OCI-LY1 (cell line): ENCODE data around the gene RTKN2.

Experiments
- H2AFZ ChIP-seq: fragments of 200-600 bp; sonication (generic), shearing (Covaris generic); 2 replicates; pipeline ENCODE4 v1.6.0; 2014; ENCODE audit warnings: antibody characterized with exemption, mild to moderate bottlenecking, low read length
- H3F3A ChIP-seq: fragments of 200-600 bp; sonication (generic), shearing (Covaris generic); 2 replicates; pipeline ENCODE4 v1.6.0; 2014; ENCODE audit warnings: mild to moderate bottlenecking, antibody characterized with exemption, low read length, moderate library complexity; ENCODE audit not compliant: insufficient read depth
- H3K27ac ChIP-seq: fragments of 200-600 bp; sonication (generic); 2 replicates; pipeline ENCODE4 v1.5.1; 2014; ENCODE audit warnings: low read length, mixed run types, mild to moderate bottlenecking, low read depth; ENCODE audit not compliant: poor library complexity, severe bottlenecking
- H3K27me3 ChIP-seq: fragments of 200-600 bp; sonication (generic); 2 replicates; pipeline ENCODE4 v1.6.0; 2014; ENCODE audit warnings: antibody characterized with exemption, mild to moderate bottlenecking, low read length, moderate library complexity; ENCODE audit not compliant: insufficient read depth
- H3K36me3 ChIP-seq: fragments of 200-600 bp; sonication (generic); 2 replicates; pipeline ENCODE4 v1.6.1; 2014; ENCODE audit warnings: mild to moderate bottlenecking, antibody characterized with exemption, low read length, moderate library complexity, mixed read lengths; ENCODE audit not compliant: insufficient read depth
- H3K4me1 ChIP-seq: fragments of 200-600 bp; sonication (generic); 2 replicates; pipeline ENCODE4 v1.5.1; 2014; ENCODE audit warnings: mild to moderate bottlenecking, low read length, moderate library complexity; ENCODE audit not compliant: insufficient read depth, severe bottlenecking
- H3K4me2 ChIP-seq: fragments of 200-600 bp; sonication (generic), shearing (Covaris generic); 2 replicates; pipeline ENCODE4 v1.6.1; 2014; ENCODE audit warnings: low read length
- H3K4me3 ChIP-seq: fragments of 200-600 bp; sonication (generic); 2 replicates; pipeline ENCODE4 v1.5.1; 2014; ENCODE audit warnings: low read length, low read depth, mild to moderate bottlenecking, mixed read lengths; ENCODE audit not compliant: poor library complexity, severe bottlenecking
- H3K79me2 ChIP-seq: fragments of 200-600 bp; shearing (Covaris generic); 2 replicates; pipeline ENCODE4 v1.6.1; 2016; ENCODE audit warnings: mixed run types, low read length, mixed read lengths; ENCODE audit not compliant: insufficient read depth
- H3K9ac ChIP-seq: fragments of 200-600 bp; sonication (generic), shearing (Covaris generic); 2 replicates; pipeline ENCODE4 v1.6.1; 2014; ENCODE audit warnings: mild to moderate bottlenecking, low read length, mixed read lengths
- H3K9me2 ChIP-seq: fragments of 200-600 bp; sonication (generic), shearing (Covaris generic); 2 replicates; pipeline ENCODE4 v1.6.1; 2014; ENCODE audit warnings: low read depth, mild to moderate bottlenecking, low read length, mixed read lengths
- H3K9me3 ChIP-seq: fragments of 200-600 bp; shearing (Covaris generic); 2 replicates; pipeline ENCODE4 v1.6.1; 2014; ENCODE audit warnings: low read length, mixed read lengths
- H4K20me1 ChIP-seq: fragments of 200-600 bp; sonication (generic), shearing (Covaris generic); 2 replicates; pipeline ENCODE4 v1.6.0; 2016; ENCODE audit warnings: mild to moderate bottlenecking, low read length; ENCODE audit not compliant: insufficient read depth
- CTCF ChIP-seq: fragments of 200-600 bp; sonication (generic), shearing (Covaris generic); IDR thresholded peaks from 2 replicates; pipeline ENCODE4 v1.5.1; 2017; ENCODE audit warnings: mild to moderate bottlenecking, antibody characterized with exemption, low read length, moderate library complexity, mixed read lengths
- EZH2 ChIP-seq: fragments of 200-600 bp; sonication (generic), shearing (Covaris generic); IDR thresholded peaks from 2 replicates; pipeline ENCODE4 v1.8.0; 2017; ENCODE audit warnings: borderline replicate concordance, mixed run types, mild to moderate bottlenecking, antibody characterized with exemption, low read length, moderate library complexity, mixed read lengths

Gene RTKN2

GRCh38 chr10:62194924-62195674 lies 73.5 kb downstream of the RTKN2 start:
- no peaks in the 10 kb centered on the region for H3K27me3 ChIP-seq
- no peak overlapping the region for H3K9ac ChIP-seq
- no peaks in the 10 kb centered on the region for H3K9me2 ChIP-seq
- H3F3A ChIP-seq: no peaks in the 10 kb centered on the region
- no peak overlapping the region for H2AFZ ChIP-seq
- peaks cover 6% of the 10 kb centered on the region for H3K36me3 ChIP-seq
- no peaks in the 10 kb centered on the region for H4K20me1 ChIP-seq
- no peak overlapping the region for H3K4me2 ChIP-seq
- TF ChIP-seq EZH2 (no peak), CTCF (no peak)
- no peaks in the 10 kb centered on the region for H3K79me2 ChIP-seq
- H3K9me3 ChIP-seq: no peaks in the 10 kb centered on the region
- H3K4me3 ChIP-seq: no peak overlapping the region
- peaks cover 7% of the 10 kb centered on the region for H3K4me1 ChIP-seq
- H3K27ac ChIP-seq: no peak overlapping the region

- H3K27ac ChIP-seq: no peak overlapping the region
- H2AFZ ChIP-seq: no peak overlapping the region
- H3K4me3 ChIP-seq: no peak overlapping the region
- TF ChIP-seq EZH2: no peak
- TF ChIP-seq CTCF: no peak
- H3K79me2 ChIP-seq: no peaks in the 10 kb centered on the region
- no peaks in the 10 kb centered on the region for H3K9me2 ChIP-seq
- peaks cover 6% of the 10 kb centered on the region for H3K36me3 ChIP-seq
- no peak overlapping the region for H3K4me2 ChIP-seq
- no peaks in the 10 kb centered on the region for H3K27me3 ChIP-seq
- H3K9ac ChIP-seq: no peak overlapping the region
- H3F3A ChIP-seq: no peaks in the 10 kb centered on the region
- no peaks in the 10 kb centered on the region for H3K9me3 ChIP-seq
- no peaks in the 10 kb centered on the region for H3K4me1 ChIP-seq
- no peaks in the 10 kb centered on the region for H4K20me1 ChIP-seq
These were observed 75.2 kb downstream of the RTKN2 start for GRCh38 chr10:62193479-62193878.

- no peak overlapping the region for H3K27ac ChIP-seq
- no peak overlapping the region for H3K9ac ChIP-seq
- H3K4me1 ChIP-seq: peaks cover 9% of the 10 kb centered on the region
- TF ChIP-seq EZH2 (no peak), CTCF (no peak)
- no peaks in the 10 kb centered on the region for H3F3A ChIP-seq
- H2AFZ ChIP-seq: no peak overlapping the region
- H3K4me3 ChIP-seq: no peak overlapping the region
- no peaks in the 10 kb centered on the region for H3K9me3 ChIP-seq
- H4K20me1 ChIP-seq: no peaks in the 10 kb centered on the region
- H3K4me2 ChIP-seq: no peak overlapping the region
- no peaks in the 10 kb centered on the region for H3K79me2 ChIP-seq
- no peaks in the 10 kb centered on the region for H3K27me3 ChIP-seq
- H3K36me3 ChIP-seq: no peaks in the 10 kb centered on the region
- no peaks in the 10 kb centered on the region for H3K9me2 ChIP-seq
These were observed 79.5 kb downstream of the RTKN2 start for GRCh38 chr10:62189131-62189530.
